Gastrocnemius medialis (tissue), 4 donors: ENCODE results near the gene GARIN5B.

Experiments used
- CTCF ChIP-seq, 5 experiments: fragments of 450-650 bp in 3 of 5; fragments of 200-600 bp in 2 of 5; sonication (generic) in 2 of 5; IDR thresholded peaks in 4 of 5; conservative IDR thresholded peaks in 1 of 5; 1 replicate in 4 of 5; 2 replicates in 1 of 5; pipeline ENCODE4 v1.5.1; 2016 to 2019; ENCODE audit warnings: antibody characterized with exemption in 5 of 5, mild to moderate bottlenecking in 3 of 5, moderate library complexity in 3 of 5
- POLR2A ChIP-seq, 2 donors: fragments of 450-650 bp; IDR thresholded peaks; one replicate each; pipeline ENCODE4 v1.6.1; 2017; ENCODE audit warnings: antibody characterized with exemption in 2 of 2, mild to moderate bottlenecking in 2 of 2, moderate library complexity in 2 of 2

GRCh38 chr19:55368106-55368505, 5.0 kb upstream of the GARIN5B start:
- TF ChIP-seq CTCF (IDR thresholded peaks at IDR 0.05 in 4 of 5, conservative IDR thresholded peaks at IDR 0.05 in 1 of 5) (no peak), POLR2A (IDR thresholded peaks at IDR 0.05) (no peak)
